ENCODE results near the gene TTC17. TPM values are rescaled to one million over a fixed set of nuclear protein-coding genes. Genes with fewer than 3 reads are reported as not detected.

TTC17 gene
- total and polyA plus RNA-seq, 2 of the 8 experiments (the other 6 are each of a cell fraction or from before 2014, with no cell fraction given) = 65.1 to 80.1 TPM

GRCh38 chr11:43392713-43393112 is 34.0 kb downstream of the TTC17 start:
- Histone ChIP-seq H4K5ac (ENCODE audit: insufficient read length, low read depth, low read length) (no peak overlapping the region), H4K20me1 (replicated peaks in 1 of 2; ENCODE audit: control insufficient read depth in 1 of 2, insufficient read depth in 2 of 2, low read length in 2 of 2) (no peaks in the 10 kb centered on the region), H3K23ac (ENCODE audit: insufficient read length) (no peak overlapping the region), H4K8ac (ENCODE audit: extremely low read depth, insufficient read depth, low read length) (no peak overlapping the region), H3K4me2 (ENCODE audit: insufficient read depth in 1 of 2, low read depth in 2 of 2, low read length in 2 of 2) (no peak overlapping the region), H3K36me3 (ENCODE audit: control insufficient read depth in 2 of 4, insufficient read depth in 4 of 4, low read length in 3 of 4) (peaks cover 2 to 63% (median 23%) of the 10 kb centered on the region in 4 experiments; a peak in 6 of 8 replicates), H3K79me1 (ENCODE audit: low read depth, low read length) (no peaks in the 10 kb centered on the region), H2BK20ac (ENCODE audit: low read length) (no peak overlapping the region), H4K91ac (replicated peaks; ENCODE audit: insufficient read length, low read length) (no peak overlapping the region), H3K23me2 (ENCODE audit: low read depth, low read length) (0 out of 2 replicates have a peak, but pooled peaks cover 2% of the 10 kb centered on the region), H3K27me3 (replicated peaks in 1 of 4; ENCODE audit: control insufficient read depth in 3 of 4, extremely low read depth in 1 of 4, insufficient read depth in 3 of 4, low read length in 3 of 4) (no peaks in the 10 kb centered on the region), H2BK15ac (ENCODE audit: low read length) (no peak overlapping the region), H2AK5ac (ENCODE audit: low read depth, low read length) (no peak overlapping the region), H3K9me3 (ENCODE audit: insufficient read depth in 2 of 2, low read depth in 1 of 2, low read length in 1 of 2) (no peaks in the 10 kb centered on the region), H3K18ac (ENCODE audit: extremely low read depth, low read length) (no peak overlapping the region), H3K56ac (replicated peaks; ENCODE audit: insufficient read length, low read depth, low read length) (no peak overlapping the region), H3K4me3 (ENCODE audit: extremely low read depth in 1 of 4, insufficient read depth in 2 of 4, low read depth in 3 of 4, low read length in 4 of 4) (no peak overlapping the region), H3K9ac (replicated peaks in 1 of 4; ENCODE audit: extremely low read depth in 1 of 4, low read depth in 3 of 4, low read length in 3 of 4) (no peak overlapping the region), H3K14ac (ENCODE audit: insufficient read length) (no peak overlapping the region), H2BK5ac (ENCODE audit: low read depth, low read length) (no peak overlapping the region), H3K79me2 (ENCODE audit: control insufficient read depth in 1 of 2, insufficient read depth in 2 of 2, low read length in 2 of 2) (no peaks in the 10 kb centered on the region), H2BK120ac (replicated peaks; ENCODE audit: low read depth, low read length) (no peak overlapping the region), H3K4me1 (replicated peaks in 1 of 4; ENCODE audit: control insufficient read depth in 3 of 4, insufficient read depth in 4 of 4, low read length in 3 of 4) (peaks cover 0 to 8% (median 0%) of the 10 kb centered on the region in 4 experiments; a peak in 1 of 7 replicates), H3K27ac (ENCODE audit: low read depth, low read length) (no peak overlapping the region), H3K4ac (replicated peaks; ENCODE audit: insufficient read length, low read depth, low read length) (no peak overlapping the region), H2BK12ac (ENCODE audit: low read depth, low read length) (no peak overlapping the region), H2AFZ (ENCODE audit: low read length) (no peak overlapping the region)
- 90% methylated on average over 5 of the region's 5 CpGs; no CpG with 5 or more reads in 1 of the 2 experiments for WGBS, 2 experiments (ENCODE audit: extremely low coverage in 1 of 2, insufficient coverage in 1 of 2, insufficient read length in 1 of 2, insufficient replicate concordance in 2 of 2, low coverage in 1 of 2, low lambda C conversion rate in 2 of 2, missing lambda C conversion rate in 1 of 2)
- ChIA-PET CTCF (ENCODE audit: partially characterized antibody) (interaction anchor here (1.1 kb wide), 1 partner anchor 22 kb away, joined by 3 read pairs; no protein-coding TSS in a partner anchor), POLR2A (ENCODE audit: partially characterized antibody) (no interaction called here)
- FAIRE-seq (no peak), DNase-seq (ENCODE audit: low read depth in 1 of 2, low spot score in 2 of 2) (no peak)
- TF ChIP-seq NRF1 (IDR thresholded peaks at IDR 0.05; ENCODE audit: low read depth, low read length) (no peak), SIRT6 (IDR thresholded peaks at IDR 0.05; ENCODE audit: low read length) (no peak), RXRA (IDR thresholded peaks at IDR 0.05; ENCODE audit: insufficient read depth, low read depth, low read length) (no peak), JUND (IDR thresholded peaks at IDR 0.05; ENCODE audit: low read length) (no peak), CTBP2 (IDR thresholded peaks at IDR 0.05; ENCODE audit: borderline replicate concordance, insufficient read depth, insufficient read length, low read length) (no peak), MAX (IDR thresholded peaks at IDR 0.05) (no peak), ASH2L (IDR thresholded peaks at IDR 0.05; ENCODE audit: low read length) (no peak), FOSL1 (IDR thresholded peaks at IDR 0.05; ENCODE audit: insufficient read depth, low read depth, low read length) (no peak), SIN3A (conservative IDR thresholded peaks at IDR 0.05 in 1 of 2, IDR thresholded peaks at IDR 0.05 in 1 of 2; ENCODE audit: low read depth in 1 of 2, low read length in 2 of 2) (no peak), CEBPB (IDR thresholded peaks at IDR 0.05; ENCODE audit: low read depth, low read length) (no peak), CHD2 (IDR thresholded peaks at IDR 0.05; ENCODE audit: low read length) (no peak), ATF2 (IDR thresholded peaks at IDR 0.05; ENCODE audit: low read length) (no peak), RFX5 (IDR thresholded peaks at IDR 0.05; ENCODE audit: borderline replicate concordance, low read depth, low read length) (no peak)

Measured in H1 (cell line).